Endothelial cell of umbilical vein (primary cell): ENCODE results near the gene UBAC1.

Source experiments
- CTCF ChIP-seq, 2 donors: IDR thresholded peaks; 1 replicate in 1 of 2; 2 replicates in 1 of 2; pipeline ENCODE4 v1.5.1; 2011; ENCODE audit warnings: low read length in 2 of 2, mild to moderate bottlenecking in 2 of 2, moderate library complexity in 2 of 2, control low read depth in 1 of 2, inconsistent platforms in 1 of 2, low read depth in 1 of 2; ENCODE audit not compliant: insufficient read depth in 1 of 2; ENCODE audit errors: extremely low read depth in 1 of 2
- EZH2 ChIP-seq: IDR thresholded peaks from 2 replicates; pipeline ENCODE4 v1.6.1; 2012; ENCODE audit warnings: borderline replicate concordance, low read depth, mild to moderate bottlenecking, moderate library complexity, low read length, inconsistent platforms; ENCODE audit not compliant: severe bottlenecking
- MAX ChIP-seq: IDR thresholded peaks from 2 replicates; pipeline ENCODE4 v1.6.1; 2011; ENCODE audit not compliant: insufficient read depth, insufficient read length
- MYC ChIP-seq: IDR thresholded peaks from one replicate; pipeline ENCODE4 v1.6.1; 2011; ENCODE audit warnings: mild to moderate bottlenecking, low read depth, low read length
- POLR2A ChIP-seq: IDR thresholded peaks from 2 replicates; pipeline ENCODE4 v1.6.1; 2012; ENCODE audit warnings: low read depth, mild to moderate bottlenecking, control low read depth, low read length
- POLR2AphosphoS5 ChIP-seq: IDR thresholded peaks from 2 replicates; pipeline ENCODE4 v1.6.1; 2012; ENCODE audit warnings: low read depth, mild to moderate bottlenecking, control low read depth, low read length, moderate library complexity; ENCODE audit not compliant: insufficient read depth

GRCh38 chr9:135983208-135984071, 22.3 kb upstream of the UBAC1 start:
- TF ChIP-seq POLR2A (no peak), EZH2 (no peak), MYC (no peak), CTCF (IDR thresholded peaks at IDR 0.05; ENCODE audit: extremely low read depth in 1 of 2, insufficient read depth in 1 of 2, low read depth in 1 of 2, low read length in 2 of 2) (no peak), POLR2AphosphoS5 (no peak), MAX (no peak)
